ENCODE data around the gene LDLRAD2.

Gene LDLRAD2

GRCh38 chr1:21860971-21861370 lies 48.9 kb downstream of the LDLRAD2 start:
- DNase-seq (ENCODE audit: low read depth) = no peak

GRCh38 chr1:21861602-21862429 lies 49.8 kb downstream of the LDLRAD2 start:
- DNase-seq (ENCODE audit: low read depth) = no peak

- no peak for DNase-seq (ENCODE audit: low read depth)
Measured at GRCh38 chr1:21863981-21864380, 51.9 kb downstream of the LDLRAD2 start.

- no peak for DNase-seq (ENCODE audit: low read depth)
Measured at GRCh38 chr1:21864730-21865129, 52.7 kb downstream of the LDLRAD2 start.

DNA sequence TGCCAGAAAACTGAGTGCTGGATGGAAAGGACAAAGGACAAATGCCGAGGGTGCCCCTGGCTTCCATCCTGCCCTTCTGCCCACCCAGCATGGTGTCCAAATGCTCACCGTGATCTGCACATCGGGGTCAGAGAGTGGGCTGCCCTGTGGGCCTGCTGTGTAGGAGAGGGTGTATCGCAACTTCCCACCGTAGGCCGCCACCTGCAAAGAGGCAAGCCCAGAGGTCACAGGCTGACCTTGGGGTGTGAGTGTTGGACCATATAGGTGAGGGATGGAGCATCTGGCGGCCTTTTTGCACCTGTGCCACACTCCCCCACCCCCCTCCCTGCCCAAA lies 53.5 kb downstream of the LDLRAD2 start:
- DNase-seq (ENCODE audit: low read depth) = no peak

- DNase-seq (ENCODE audit: low read depth) = no peak
Measured at GRCh38 chr1:21865943-21866706, 54.1 kb downstream of the LDLRAD2 start.

GRCh38 chr1:21866707-21867043 lies 54.6 kb downstream of the LDLRAD2 start:
- DNase-seq (ENCODE audit: low read depth) = no peak

DNA sequence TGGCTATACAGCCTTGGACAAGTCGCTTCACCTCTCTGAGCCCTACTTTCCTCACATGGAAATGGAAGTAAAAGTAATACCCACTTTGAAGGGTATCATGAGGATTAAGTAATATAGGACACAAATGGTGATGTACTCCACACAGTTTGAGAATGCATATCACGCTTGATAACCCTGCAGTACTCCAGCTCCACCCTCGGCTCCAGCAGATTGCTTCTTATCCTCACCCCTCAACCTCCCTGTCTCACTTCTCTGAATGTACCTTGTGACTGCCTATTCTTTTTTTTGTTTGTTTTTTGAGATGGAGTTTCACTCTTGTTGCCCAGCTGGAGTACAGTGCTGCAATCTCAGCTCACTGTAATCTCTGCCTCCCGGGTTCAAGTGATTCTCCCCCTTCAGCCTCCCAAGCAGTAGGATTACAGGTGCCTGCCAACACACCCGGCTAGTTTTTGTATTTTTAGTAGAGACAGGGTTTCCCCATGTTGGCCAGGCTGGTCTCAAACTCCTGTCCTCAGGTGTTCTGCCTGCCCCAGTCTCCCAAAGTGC lies 55.5 kb downstream of the LDLRAD2 start:
- no peak for DNase-seq (ENCODE audit: low read depth)

DNA sequence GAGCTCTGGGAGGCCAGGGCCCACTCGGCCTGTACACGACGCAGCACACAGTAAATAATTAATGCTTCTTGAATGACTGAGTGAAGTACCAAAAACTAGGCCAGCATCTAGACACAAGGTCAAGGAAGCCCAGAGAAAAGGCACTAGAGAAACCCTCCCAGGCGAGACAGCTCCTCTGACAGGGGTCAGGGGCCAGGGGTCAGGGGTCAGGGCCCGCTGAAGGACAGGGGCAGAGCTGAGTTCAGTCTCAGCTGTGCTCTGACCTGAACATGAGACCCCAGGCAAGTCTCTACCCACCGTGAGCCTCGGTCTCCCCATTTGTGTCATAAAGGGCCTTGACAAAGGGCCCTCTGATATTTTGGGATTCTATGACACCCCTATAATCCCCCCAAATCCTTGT lies 56.4 kb downstream of the LDLRAD2 start:
- DNase-seq (ENCODE audit: low read depth) = no peak

DNA sequence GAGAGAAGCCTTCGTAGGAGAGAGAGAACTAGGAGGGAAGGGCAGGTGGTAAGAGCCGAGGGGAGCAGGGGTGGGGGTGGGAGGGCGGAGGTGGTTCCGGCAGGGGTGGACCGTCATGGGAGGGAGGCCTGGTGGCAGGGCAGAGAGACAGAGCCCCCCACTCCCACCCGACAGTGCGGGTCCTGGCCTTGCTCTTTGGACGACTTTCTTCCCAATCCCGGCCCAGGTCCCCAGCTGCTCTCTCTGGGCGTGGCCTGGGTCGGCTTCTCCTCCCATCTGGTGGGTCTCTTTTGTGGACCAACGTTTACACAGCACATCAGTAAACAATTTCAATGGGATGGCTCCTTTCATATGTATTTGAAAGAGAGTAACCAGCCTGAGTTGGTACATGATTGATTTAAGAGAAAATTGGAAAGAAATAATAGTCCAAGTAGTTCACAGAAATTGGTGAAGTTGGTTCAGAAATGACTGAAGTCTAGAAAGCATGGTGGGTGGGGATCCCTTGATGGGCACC lies 56.9 kb downstream of the LDLRAD2 start:
- no peak for DNase-seq (ENCODE audit: low read depth)

DNA sequence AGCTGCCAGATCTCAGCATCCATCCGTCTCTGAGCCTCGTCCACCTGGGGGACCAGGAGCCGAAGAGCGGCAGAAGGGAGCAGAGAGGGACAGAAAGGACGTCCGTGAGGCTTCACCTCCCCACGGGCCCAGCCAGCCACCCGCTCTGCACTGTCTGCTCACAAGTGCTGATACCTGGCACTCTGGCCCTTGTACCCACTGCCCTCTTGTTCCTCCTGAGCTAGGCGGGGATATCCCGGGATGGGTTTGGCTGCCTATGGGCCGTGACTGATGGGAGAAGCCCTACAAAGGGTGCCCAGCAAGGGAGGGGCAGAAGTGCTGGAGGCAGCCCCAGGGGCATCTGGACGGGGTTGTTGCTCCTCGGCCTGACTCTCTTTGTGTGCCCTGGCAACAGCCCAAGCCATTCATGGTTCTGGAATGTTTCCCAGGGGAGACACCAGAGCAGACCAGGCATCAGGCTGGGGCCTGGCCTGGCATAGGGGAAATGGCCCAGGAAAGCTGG lies 57.6 kb downstream of the LDLRAD2 start:
- DNase-seq (ENCODE audit: low read depth) = no peak

DNA sequence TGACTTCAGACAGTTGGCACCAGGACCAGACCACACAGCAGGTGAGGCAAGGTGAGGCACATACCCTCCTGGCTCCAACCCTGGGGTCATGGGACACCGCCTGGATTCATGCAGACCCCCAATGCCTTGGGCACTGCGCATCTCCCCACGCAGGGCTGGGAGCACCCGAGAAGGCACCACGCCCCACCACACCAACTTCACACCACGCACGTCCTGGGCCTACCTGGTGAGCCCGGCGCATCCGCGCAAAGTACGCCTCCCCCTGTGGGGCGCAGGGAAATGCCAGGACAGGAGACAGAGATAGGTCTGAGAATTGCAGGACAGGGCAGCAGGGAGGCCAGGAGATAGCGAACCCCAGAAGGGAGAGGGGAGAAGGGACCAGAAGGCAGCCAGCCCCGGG lies 58.5 kb downstream of the LDLRAD2 start:
- no peak for DNase-seq (ENCODE audit: low read depth)

- no peak for DNase-seq (ENCODE audit: low read depth)
Measured at GRCh38 chr1:21871943-21872342, 59.9 kb downstream of the LDLRAD2 start.

GRCh38 chr1:21872445-21873079 lies 60.5 kb downstream of the LDLRAD2 start:
- DNase-seq (ENCODE audit: low read depth) = no peak

DNA sequence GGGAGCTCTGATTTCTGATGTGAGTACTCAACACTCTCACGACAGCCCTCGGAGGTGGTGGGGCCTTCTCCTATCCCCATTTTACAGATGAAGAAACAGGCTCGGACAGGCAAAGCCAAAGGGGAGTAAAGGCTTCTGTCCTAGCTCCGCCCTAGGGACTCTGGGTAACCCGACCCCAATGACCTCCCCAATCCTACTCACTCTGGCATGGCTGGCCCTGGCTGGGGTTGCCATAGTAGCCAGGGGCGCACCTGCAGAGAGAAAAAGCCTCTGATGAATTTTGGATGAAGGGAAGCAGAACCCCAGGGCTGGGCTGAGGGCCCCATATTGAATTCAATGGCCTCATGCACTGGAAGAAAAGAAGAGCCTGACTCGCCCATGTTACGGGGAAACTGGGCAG lies 61.1 kb downstream of the LDLRAD2 start:
- DNase-seq (ENCODE audit: low read depth) = no peak

DNA sequence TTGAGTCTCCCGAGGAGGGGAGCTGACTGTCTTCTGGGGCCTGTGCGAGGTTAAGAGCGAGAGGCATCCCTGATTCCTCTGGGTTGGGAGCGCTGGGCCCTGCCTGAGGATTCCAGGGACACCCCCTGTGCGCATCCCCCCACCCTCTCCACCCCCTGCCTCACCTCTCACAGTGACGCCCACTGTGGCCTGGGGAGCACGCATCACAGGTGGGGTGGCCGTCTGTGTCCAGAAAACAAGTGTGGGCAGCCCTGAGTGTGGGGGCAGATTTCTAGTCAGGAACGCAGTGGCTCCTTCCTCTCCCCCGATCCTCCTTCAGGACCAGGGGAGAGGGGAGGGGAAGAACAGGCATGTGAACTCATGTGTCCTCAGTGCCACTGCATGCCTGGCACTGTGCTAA lies 61.7 kb downstream of the LDLRAD2 start:
- no peak for DNase-seq (ENCODE audit: low read depth)

DNA sequence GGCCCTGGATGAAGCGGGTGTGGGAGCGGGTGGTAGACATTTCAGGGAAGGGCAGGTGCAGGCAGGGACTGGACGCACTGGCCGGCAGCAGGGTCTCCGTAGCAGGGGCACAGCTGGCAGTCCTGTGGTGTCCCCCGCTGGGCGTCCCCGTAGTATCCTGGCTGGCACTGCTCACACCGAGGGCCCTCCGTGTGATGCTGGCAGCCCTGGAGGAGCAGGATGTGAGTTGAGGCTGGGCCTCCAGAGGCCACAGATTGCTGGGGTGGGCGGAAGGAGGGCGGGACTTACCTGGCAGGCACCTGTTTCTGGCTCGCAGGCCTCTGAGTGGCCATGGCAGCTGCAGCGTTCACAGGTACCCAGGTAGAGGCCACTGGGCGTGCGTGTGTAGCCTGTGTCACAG lies 62.3 kb downstream of the LDLRAD2 start:
- DNase-seq (ENCODE audit: low read depth) = no peak

Measured in stimulated activated CD8-positive, alpha-beta memory T cell treated with anti-CD3 and anti-CD28 coated beads, Interleukin-15, amount 100 ng/mL, for 1 hour (primary cell).